Measurements from ENCODE around the gene CBX4. TPM values are rescaled to one million over a fixed set of nuclear protein-coding genes. Genes with fewer than 3 reads are reported as not detected.

Gene CBX4
- total and polyA plus RNA-seq, 2 of the 13 experiments (the other 11 are each of a cell fraction or from before 2014, with no cell fraction given), result 25.8 to 50.8 TPM

- TF ChIP-seq HNF4G (IDR thresholded peaks at IDR 0.05; ENCODE audit: borderline replicate concordance, low read depth, low read length), result no peak
- TF ChIP-seq HNF4G (CRISPR knock-in tag; IDR thresholded peaks at IDR 0.05; ENCODE audit: borderline replicate concordance, low read depth), result no peak
- TF ChIP-seq ZSCAN20 (CRISPR knock-in tag; IDR thresholded peaks at IDR 0.05; ENCODE audit: borderline replicate concordance), result no peak
- no peak for TF ChIP-seq HMG20B (CRISPR knock-in tag; conservative IDR thresholded peaks at IDR 0.05)
- TF ChIP-seq, protein P1, sequence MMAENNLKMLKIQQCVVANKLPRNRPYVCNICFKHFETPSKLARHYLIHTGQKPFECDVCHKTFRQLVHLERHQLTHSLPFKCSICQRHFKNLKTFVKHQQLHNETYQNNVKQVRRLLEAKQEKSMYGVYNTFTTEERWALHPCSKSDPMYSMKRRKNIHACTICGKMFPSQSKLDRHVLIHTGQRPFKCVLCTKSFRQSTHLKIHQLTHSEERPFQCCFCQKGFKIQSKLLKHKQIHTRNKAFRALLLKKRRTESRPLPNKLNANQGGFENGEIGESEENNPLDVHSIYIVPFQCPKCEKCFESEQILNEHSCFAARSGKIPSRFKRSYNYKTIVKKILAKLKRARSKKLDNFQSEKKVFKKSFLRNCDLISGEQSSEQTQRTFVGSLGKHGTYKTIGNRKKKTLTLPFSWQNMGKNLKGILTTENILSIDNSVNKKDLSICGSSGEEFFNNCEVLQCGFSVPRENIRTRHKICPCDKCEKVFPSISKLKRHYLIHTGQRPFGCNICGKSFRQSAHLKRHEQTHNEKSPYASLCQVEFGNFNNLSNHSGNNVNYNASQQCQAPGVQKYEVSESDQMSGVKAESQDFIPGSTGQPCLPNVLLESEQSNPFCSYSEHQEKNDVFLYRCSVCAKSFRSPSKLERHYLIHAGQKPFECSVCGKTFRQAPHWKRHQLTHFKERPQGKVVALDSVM (CRISPR knock-in tag; IDR thresholded peaks at IDR 0.05), result peak; percentile 41; the same call in 1 of the 2 replicates
- TF ChIP-seq RORA (CRISPR knock-in tag; IDR thresholded peaks at IDR 0.05), result no peak
- TF ChIP-seq E2F1 (CRISPR knock-in tag; IDR thresholded peaks at IDR 0.05), result no peak
- TF ChIP-seq RAD51 (IDR thresholded peaks at IDR 0.05; ENCODE audit: borderline replicate concordance), result no peak
- TF ChIP-seq, protein P2, sequence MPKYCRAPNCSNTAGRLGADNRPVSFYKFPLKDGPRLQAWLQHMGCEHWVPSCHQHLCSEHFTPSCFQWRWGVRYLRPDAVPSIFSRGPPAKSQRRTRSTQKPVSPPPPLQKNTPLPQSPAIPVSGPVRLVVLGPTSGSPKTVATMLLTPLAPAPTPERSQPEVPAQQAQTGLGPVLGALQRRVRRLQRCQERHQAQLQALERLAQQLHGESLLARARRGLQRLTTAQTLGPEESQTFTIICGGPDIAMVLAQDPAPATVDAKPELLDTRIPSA (CRISPR knock-in tag; IDR thresholded peaks at IDR 0.05; ENCODE audit: borderline replicate concordance), result no peak
- TF ChIP-seq ZNF552 (CRISPR knock-in tag; IDR thresholded peaks at IDR 0.05; ENCODE audit: borderline replicate concordance), result no peak
- TF ChIP-seq UBTF (CRISPR knock-in tag; IDR thresholded peaks at IDR 0.05), result no peak
- no peak for TF ChIP-seq FOXP1 (IDR thresholded peaks at IDR 0.05)
- TF ChIP-seq FOXP1 (CRISPR knock-in tag; IDR thresholded peaks at IDR 0.05), result no peak
- TF ChIP-seq MXI1 (IDR thresholded peaks at IDR 0.05; ENCODE audit: borderline replicate concordance, low read depth, low read length), result 0 out of 3 replicates have a peak, but pooled peaks have one; percentile 11
- TF ChIP-seq ZBTB46 (CRISPR knock-in tag; IDR thresholded peaks at IDR 0.05; ENCODE audit: borderline replicate concordance), result no peak
- TF ChIP-seq HNRNPL (IDR thresholded peaks at IDR 0.05; ENCODE audit: low read depth, low read length), result no peak
- TF ChIP-seq, protein P3, sequence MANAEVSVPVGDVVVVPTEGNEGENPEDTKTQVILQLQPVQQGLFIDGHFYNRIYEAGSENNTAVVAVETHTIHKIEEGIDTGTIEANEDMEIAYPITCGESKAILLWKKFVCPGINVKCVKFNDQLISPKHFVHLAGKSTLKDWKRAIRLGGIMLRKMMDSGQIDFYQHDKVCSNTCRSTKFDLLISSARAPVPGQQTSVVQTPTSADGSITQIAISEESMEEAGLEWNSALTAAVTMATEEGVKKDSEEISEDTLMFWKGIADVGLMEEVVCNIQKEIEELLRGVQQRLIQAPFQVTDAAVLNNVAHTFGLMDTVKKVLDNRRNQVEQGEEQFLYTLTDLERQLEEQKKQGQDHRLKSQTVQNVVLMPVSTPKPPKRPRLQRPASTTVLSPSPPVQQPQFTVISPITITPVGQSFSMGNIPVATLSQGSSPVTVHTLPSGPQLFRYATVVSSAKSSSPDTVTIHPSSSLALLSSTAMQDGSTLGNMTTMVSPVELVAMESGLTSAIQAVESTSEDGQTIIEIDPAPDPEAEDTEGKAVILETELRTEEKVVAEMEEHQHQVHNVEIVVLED (CRISPR knock-in tag; IDR thresholded peaks at IDR 0.05; ENCODE audit: borderline replicate concordance), result no peak
- TF ChIP-seq ZNF761 (CRISPR knock-in tag; conservative IDR thresholded peaks at IDR 0.05), result no peak
Observed at GRCh38 chr17:79838522-79839274, 542 bp downstream of the CBX4 start (continued).
